Bone marrow (tissue), 2 donors: ENCODE data around the gene BANP.
A peak's percentile ranks its signal among the peaks of the same experiment; 100 is the strongest.
"Not testable (repeated sequence)": the region's sequence is repeated elsewhere in the genome, so short reads cannot be mapped to it uniquely, and the experiment has no call there.

Experiments
- DNase-seq, 2 donors: peaks; one replicate each; lab custom pipeline; 2025; lab: John Stamatoyannopoulos, UW

The BANP gene

GRCh38 chr16:88014954-88015805 is 63.9 kb downstream of the BANP start:
- DNase-seq: no peak

- DNase-seq: no peak
Measured at GRCh38 chr16:88015806-88016140, 64.5 kb downstream of the BANP start.

- not testable (repeated sequence) for DNase-seq
Measured at GRCh38 chr16:88016386-88016785, 65.2 kb downstream of the BANP start.

- no peak for DNase-seq
Measured at GRCh38 chr16:88016964-88017363, 65.7 kb downstream of the BANP start.

GRCh38 chr16:88017587-88018101 is 66.4 kb downstream of the BANP start:
- no peak for DNase-seq

- not testable (repeated sequence) for DNase-seq
Measured at GRCh38 chr16:88018382-88018781, 67.1 kb downstream of the BANP start.

GRCh38 chr16:88019041-88019820 is 68.0 kb downstream of the BANP start:
- DNase-seq: not testable (repeated sequence)

- no peak for DNase-seq
Measured at GRCh38 chr16:88019821-88020515, 68.7 kb downstream of the BANP start.

- no peak for DNase-seq
Measured at GRCh38 chr16:88020516-88020885, 69.3 kb downstream of the BANP start.

GRCh38 chr16:88021041-88021970 is 70.1 kb downstream of the BANP start:
- DNase-seq: not testable (repeated sequence)

GRCh38 chr16:88022076-88023042 is 71.1 kb downstream of the BANP start:
- no peak for DNase-seq

GRCh38 chr16:88023366-88023765 is 72.1 kb downstream of the BANP start:
- no peak for DNase-seq

GRCh38 chr16:88023786-88024185 is 72.6 kb downstream of the BANP start:
- DNase-seq: no peak

GRCh38 chr16:88024491-88025085 is 73.4 kb downstream of the BANP start:
- DNase-seq: not testable (repeated sequence)

- peak; percentile 39 to 86 for DNase-seq
Measured at GRCh38 chr16:88025086-88025492, 73.9 kb downstream of the BANP start.

- DNase-seq: not testable (repeated sequence)
Measured at GRCh38 chr16:88025828-88026555, 74.8 kb downstream of the BANP start.

- DNase-seq: no peak
Measured at GRCh38 chr16:88026964-88027938, 76.0 kb downstream of the BANP start.
